GM12801 (cell line): ENCODE measurements around the gene CD59.

Experiments
- TF ChIP-seq, protein P1 (sequence below): IDR thresholded peaks from one replicate; pipeline ENCODE4 v1.5.1; 2011; ENCODE audit warnings: control low read depth; ENCODE audit not compliant: insufficient read length; ENCODE audit errors: extremely low read depth

The CD59 gene, protein sequence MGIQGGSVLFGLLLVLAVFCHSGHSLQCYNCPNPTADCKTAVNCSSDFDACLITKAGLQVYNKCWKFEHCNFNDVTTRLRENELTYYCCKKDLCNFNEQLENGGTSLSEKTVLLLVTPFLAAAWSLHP

DNA sequence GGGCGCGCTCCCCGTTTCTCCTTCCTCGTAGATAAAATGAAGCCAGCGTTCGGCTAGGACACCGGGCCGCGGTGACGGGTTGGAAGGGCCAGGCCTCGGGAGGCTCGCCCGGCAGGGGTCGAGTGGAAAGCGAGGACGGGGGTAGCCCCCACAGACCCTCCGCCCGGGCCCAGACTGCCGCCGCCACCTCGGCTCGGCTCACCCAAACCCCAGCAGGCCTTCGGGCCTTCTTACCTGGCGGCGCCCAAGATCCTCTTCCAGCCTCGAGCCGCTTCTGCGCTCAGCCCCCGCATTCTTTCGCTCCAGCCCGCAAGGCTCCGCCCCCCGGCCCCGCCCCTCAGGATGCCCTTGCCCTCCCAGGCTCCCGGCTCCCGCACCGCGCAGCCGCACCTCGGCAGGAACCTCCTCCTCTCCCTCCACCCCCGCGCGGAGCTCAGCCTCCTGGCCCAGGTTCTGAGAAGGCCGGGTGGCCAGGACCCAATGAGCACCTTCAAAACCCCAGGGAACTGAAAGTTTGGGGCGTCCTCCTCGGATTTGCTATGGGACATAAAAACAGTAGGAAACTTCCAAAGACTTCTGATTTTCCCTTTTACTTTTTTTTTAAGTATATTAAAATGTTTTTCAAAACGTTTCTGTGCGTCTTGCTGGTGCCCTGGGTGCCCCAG is at the start of gene CD59:
Gene CD59 (minus strand): TSS at position 276 of the 665 bp plus-strand sequence. CDS start 13,978 bp downstream, outside the sequence.
- TF ChIP-seq, protein P1, sequence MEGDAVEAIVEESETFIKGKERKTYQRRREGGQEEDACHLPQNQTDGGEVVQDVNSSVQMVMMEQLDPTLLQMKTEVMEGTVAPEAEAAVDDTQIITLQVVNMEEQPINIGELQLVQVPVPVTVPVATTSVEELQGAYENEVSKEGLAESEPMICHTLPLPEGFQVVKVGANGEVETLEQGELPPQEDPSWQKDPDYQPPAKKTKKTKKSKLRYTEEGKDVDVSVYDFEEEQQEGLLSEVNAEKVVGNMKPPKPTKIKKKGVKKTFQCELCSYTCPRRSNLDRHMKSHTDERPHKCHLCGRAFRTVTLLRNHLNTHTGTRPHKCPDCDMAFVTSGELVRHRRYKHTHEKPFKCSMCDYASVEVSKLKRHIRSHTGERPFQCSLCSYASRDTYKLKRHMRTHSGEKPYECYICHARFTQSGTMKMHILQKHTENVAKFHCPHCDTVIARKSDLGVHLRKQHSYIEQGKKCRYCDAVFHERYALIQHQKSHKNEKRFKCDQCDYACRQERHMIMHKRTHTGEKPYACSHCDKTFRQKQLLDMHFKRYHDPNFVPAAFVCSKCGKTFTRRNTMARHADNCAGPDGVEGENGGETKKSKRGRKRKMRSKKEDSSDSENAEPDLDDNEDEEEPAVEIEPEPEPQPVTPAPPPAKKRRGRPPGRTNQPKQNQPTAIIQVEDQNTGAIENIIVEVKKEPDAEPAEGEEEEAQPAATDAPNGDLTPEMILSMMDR = no peak

GRCh38 chr11:33785609-33786008 is 49.4 kb upstream of the CD59 start:
- TF ChIP-seq, protein P1 = no peak

- TF ChIP-seq, protein P1 = no peak
Observed at GRCh38 chr11:33779849-33780528, 43.8 kb upstream of the CD59 start.

DNA sequence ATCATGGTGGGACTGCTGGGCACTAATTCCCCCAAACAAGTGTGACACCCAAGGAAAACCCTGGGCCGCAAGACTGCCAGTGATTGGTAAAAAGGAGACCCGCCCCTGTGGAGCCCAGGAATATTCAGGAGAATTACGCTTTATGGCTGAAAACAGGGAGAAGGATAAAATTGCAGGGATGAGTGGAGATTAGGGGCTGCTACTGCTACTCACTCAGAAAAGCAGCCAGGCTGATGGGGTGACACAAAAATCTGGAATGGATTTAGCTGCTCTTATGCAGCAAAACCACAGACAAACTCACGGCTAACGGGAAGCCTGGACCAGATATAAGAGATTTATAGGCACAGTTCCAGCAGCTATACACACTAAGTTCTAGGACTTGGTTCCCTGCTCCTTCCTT is 42.5 kb upstream of the CD59 start:
- TF ChIP-seq, protein P1 = no peak

- TF ChIP-seq, protein P1 = no peak
Observed at GRCh38 chr11:33777906-33778305, 41.7 kb upstream of the CD59 start.

DNA sequence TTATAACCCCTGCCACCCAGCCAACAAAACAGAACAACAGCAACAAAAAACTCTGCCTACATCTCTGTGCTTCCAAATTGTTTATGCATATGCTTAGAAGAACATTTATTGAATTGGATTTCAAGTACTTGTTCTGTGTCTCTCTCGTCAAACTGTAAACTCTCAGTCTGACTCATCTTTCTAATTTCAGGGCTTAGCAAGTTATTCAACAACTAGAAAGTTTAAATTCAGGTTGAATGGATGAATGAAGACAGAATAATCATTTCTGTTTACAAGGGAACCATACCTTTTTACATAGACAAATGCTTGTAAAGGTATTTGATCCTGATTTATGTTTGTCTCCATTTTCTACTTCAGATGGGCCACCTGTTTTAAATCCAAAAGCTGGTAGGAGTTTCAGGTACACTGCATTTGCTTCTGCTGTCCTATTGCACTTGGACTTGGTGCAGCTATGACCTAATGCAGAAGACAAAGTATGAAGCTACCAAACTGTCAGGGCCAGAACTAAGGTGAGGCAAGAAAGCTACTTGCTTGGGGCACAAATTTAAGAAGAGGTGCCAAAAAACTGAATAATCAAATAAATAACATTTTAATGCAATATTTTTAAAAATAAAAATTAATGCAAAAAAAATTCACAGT is 39.7 kb upstream of the CD59 start:
- TF ChIP-seq, protein P1 = no peak

- TF ChIP-seq, protein P1 = no peak
Observed at GRCh38 chr11:33775467-33775807, 39.2 kb upstream of the CD59 start.
